ENCODE measurements around the gene ENOSF1. TPM values are rescaled to one million over a fixed set of nuclear protein-coding genes. Genes with fewer than 3 reads are reported as not detected.

The ENOSF1 gene
- total RNA-seq, 1 donor, result 47.0 TPM

DNA sequence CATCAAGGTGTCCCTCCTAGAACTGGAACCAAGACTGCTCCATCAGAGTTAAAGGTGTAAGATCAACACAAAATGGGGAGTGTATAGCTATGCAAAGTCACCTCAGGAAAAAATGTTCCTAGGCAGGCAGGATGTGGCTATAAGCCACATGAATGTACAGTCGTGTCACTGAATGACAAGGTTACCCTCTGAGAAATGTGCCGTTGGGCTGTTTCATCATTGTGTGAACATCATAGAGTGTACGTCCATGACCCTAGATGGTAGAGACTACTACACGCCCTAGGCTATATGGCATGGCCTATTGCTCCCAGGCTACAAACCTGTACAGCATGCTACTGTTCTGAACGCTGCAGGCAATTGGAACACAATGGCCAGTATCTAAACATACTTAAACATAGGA, 30.4 kb downstream of the ENOSF1 start:
- Histone ChIP-seq H3K4me3 (ENCODE audit: insufficient read depth, low read length) (no peak overlapping the region), H4K20me1 (ENCODE audit: insufficient read depth, low read length) (no peaks in the 10 kb centered on the region), H3K79me2 (ENCODE audit: insufficient read depth, low read length) (no peaks in the 10 kb centered on the region), H2AFZ (ENCODE audit: low read length) (no peak overlapping the region), H3K27me3 (ENCODE audit: insufficient read depth, low read length) (no peaks in the 10 kb centered on the region), H3K4me2 (ENCODE audit: insufficient read depth, low read length) (no peak overlapping the region), H3K4me1 (ENCODE audit: insufficient read depth, low read length) (peaks cover 4% of the 10 kb centered on the region), H3K36me3 (ENCODE audit: insufficient read depth, low read length) (peaks cover 44% of the 10 kb centered on the region), H3K9me3 (ENCODE audit: low read depth, low read length) (no peaks in the 10 kb centered on the region), H3K27ac (ENCODE audit: low read depth, low read length) (no peak overlapping the region)
- TF ChIP-seq, protein P1, sequence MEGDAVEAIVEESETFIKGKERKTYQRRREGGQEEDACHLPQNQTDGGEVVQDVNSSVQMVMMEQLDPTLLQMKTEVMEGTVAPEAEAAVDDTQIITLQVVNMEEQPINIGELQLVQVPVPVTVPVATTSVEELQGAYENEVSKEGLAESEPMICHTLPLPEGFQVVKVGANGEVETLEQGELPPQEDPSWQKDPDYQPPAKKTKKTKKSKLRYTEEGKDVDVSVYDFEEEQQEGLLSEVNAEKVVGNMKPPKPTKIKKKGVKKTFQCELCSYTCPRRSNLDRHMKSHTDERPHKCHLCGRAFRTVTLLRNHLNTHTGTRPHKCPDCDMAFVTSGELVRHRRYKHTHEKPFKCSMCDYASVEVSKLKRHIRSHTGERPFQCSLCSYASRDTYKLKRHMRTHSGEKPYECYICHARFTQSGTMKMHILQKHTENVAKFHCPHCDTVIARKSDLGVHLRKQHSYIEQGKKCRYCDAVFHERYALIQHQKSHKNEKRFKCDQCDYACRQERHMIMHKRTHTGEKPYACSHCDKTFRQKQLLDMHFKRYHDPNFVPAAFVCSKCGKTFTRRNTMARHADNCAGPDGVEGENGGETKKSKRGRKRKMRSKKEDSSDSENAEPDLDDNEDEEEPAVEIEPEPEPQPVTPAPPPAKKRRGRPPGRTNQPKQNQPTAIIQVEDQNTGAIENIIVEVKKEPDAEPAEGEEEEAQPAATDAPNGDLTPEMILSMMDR (IDR thresholded peaks at IDR 0.05; ENCODE audit: extremely low read depth, low read depth, low read length), result no peak
- no peak for DNase-seq (ENCODE audit: insufficient read length, low spot score, missing footprints)

DNA sequence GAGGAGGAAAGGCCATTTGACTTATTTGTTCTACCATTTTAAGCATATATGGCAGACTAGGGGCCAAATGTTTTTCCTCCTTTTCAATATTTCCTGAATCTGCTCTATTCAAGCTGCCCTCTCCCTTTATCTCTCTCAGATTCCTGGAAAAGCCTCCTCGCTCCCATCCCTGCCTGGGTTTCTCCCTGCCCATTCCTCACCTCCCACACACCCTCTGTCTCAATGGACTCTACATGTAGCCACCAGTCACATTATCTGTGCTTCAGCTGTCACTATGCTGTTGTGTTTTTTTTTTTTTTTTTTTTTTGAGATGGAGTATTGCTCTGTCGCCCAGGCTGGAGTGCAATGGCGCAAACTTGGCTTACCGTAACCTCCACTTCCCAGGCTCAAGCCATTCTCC, 32.0 kb downstream of the ENOSF1 start:
- Histone ChIP-seq H3K27ac (ENCODE audit: low read depth, low read length) (no peak overlapping the region), H3K27me3 (ENCODE audit: insufficient read depth, low read length) (no peaks in the 10 kb centered on the region), H4K20me1 (ENCODE audit: insufficient read depth, low read length) (no peaks in the 10 kb centered on the region), H3K4me1 (ENCODE audit: insufficient read depth, low read length) (peaks cover 4% of the 10 kb centered on the region), H3K4me2 (ENCODE audit: insufficient read depth, low read length) (no peak overlapping the region), H3K36me3 (ENCODE audit: insufficient read depth, low read length) (peaks cover 51% of the 10 kb centered on the region), H2AFZ (ENCODE audit: low read length) (no peak overlapping the region), H3K4me3 (ENCODE audit: insufficient read depth, low read length) (no peak overlapping the region), H3K9me3 (ENCODE audit: low read depth, low read length) (no peaks in the 10 kb centered on the region), H3K79me2 (ENCODE audit: insufficient read depth, low read length) (no peaks in the 10 kb centered on the region)
- TF ChIP-seq, protein P1 (IDR thresholded peaks at IDR 0.05; ENCODE audit: extremely low read depth, low read depth, low read length), result no peak
- no peak for DNase-seq (ENCODE audit: insufficient read length, low spot score, missing footprints)

DNA sequence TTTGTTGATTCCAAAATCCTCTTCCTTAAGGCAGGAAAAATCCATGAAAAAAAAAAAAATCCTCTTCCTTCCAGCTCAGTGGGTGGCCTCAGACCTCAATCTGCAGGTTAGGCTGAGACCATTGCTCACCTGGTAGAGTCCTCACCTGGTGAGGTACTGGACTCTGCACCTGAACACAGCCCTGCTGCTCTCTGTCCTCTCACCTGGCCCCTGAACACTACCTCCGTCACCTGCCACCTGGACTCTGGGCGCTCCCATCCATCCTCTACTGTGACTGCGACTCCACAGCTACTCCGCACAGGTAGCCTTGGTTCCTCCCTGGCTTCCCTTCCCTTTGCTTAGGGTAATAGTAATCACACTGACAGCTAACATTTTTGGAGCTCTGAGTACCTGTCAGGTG, 32.9 kb downstream of the ENOSF1 start:
- H3K27ac ChIP-seq (ENCODE audit: low read depth, low read length), result no peak overlapping the region
- no peaks in the 10 kb centered on the region for H3K79me2 ChIP-seq (ENCODE audit: insufficient read depth, low read length)
- H3K4me2 ChIP-seq (ENCODE audit: insufficient read depth, low read length), result no peak overlapping the region
- no peaks in the 10 kb centered on the region for H4K20me1 ChIP-seq (ENCODE audit: insufficient read depth, low read length)
- H3K36me3 ChIP-seq (ENCODE audit: insufficient read depth, low read length), result peaks cover 59% of the 10 kb centered on the region
- no peak overlapping the region for H3K4me3 ChIP-seq (ENCODE audit: insufficient read depth, low read length)
- no peaks in the 10 kb centered on the region for H3K9me3 ChIP-seq (ENCODE audit: low read depth, low read length)
- no peaks in the 10 kb centered on the region for H3K27me3 ChIP-seq (ENCODE audit: insufficient read depth, low read length)
- peaks cover 4% of the 10 kb centered on the region for H3K4me1 ChIP-seq (ENCODE audit: insufficient read depth, low read length)
- TF ChIP-seq, protein P1 (IDR thresholded peaks at IDR 0.05; ENCODE audit: extremely low read depth, low read depth, low read length), result no peak
- no peak overlapping the region for H2AFZ ChIP-seq (ENCODE audit: low read length)
- DNase-seq (ENCODE audit: insufficient read length, low spot score, missing footprints), result no peak

DNA sequence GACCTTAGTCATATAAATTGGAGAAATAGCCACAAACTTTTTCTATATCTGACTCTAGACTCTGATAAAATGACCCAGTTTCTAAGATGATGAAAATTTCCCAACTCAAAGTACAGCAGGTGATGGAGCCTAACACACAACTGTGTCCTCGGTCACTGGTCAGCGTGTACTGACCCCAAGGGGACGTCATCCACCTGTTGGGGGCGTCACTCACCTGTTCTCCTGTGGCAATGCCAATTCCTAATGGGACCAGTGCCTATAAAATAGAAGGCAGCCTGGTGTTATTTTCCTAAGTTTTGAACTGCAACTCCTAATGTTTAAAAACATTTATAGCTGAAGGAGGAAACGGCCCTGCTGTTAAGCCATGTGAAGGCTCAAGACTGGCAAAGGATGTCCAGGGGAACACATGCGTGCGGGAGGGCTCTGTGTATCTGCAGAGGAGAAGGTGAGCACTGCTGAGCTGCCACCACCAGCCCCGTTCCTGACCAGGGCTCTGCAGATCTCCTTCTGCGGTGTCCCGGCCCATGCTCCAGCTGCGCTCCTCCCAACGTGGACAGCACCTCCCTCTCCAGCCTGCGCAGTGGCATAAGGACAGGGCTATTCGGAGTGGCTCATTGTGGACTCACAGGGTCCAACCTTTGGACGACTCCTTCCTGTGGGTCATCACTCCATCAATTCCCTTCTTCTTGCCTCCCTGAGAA, 33.8 kb downstream of the ENOSF1 start:
- Histone ChIP-seq H3K27me3 (ENCODE audit: insufficient read depth, low read length) (no peaks in the 10 kb centered on the region), H3K27ac (ENCODE audit: low read depth, low read length) (no peak overlapping the region), H3K79me2 (ENCODE audit: insufficient read depth, low read length) (no peaks in the 10 kb centered on the region), H4K20me1 (ENCODE audit: insufficient read depth, low read length) (no peaks in the 10 kb centered on the region), H3K4me3 (ENCODE audit: insufficient read depth, low read length) (no peak overlapping the region), H3K4me2 (ENCODE audit: insufficient read depth, low read length) (no peak overlapping the region), H3K4me1 (ENCODE audit: insufficient read depth, low read length) (peaks cover 4% of the 10 kb centered on the region), H3K9me3 (ENCODE audit: low read depth, low read length) (no peaks in the 10 kb centered on the region), H2AFZ (ENCODE audit: low read length) (no peak overlapping the region), H3K36me3 (ENCODE audit: insufficient read depth, low read length) (peaks cover 66% of the 10 kb centered on the region)
- TF ChIP-seq, protein P1 (IDR thresholded peaks at IDR 0.05; ENCODE audit: extremely low read depth, low read depth, low read length), result no peak
- DNase-seq (ENCODE audit: insufficient read length, low spot score, missing footprints), result no peak

Measured in osteoblast (primary cell).